Measurements from ENCODE around the gene CRYGN. TPM values are rescaled to one million over a fixed set of nuclear protein-coding genes. Genes with fewer than 3 reads are reported as not detected.

The CRYGN gene
- total and polyA plus RNA-seq, 2 of the 13 experiments (the other 11 are each of a cell fraction or from before 2014, with no cell fraction given), result 0.11 TPM; not detected in 1

DNA sequence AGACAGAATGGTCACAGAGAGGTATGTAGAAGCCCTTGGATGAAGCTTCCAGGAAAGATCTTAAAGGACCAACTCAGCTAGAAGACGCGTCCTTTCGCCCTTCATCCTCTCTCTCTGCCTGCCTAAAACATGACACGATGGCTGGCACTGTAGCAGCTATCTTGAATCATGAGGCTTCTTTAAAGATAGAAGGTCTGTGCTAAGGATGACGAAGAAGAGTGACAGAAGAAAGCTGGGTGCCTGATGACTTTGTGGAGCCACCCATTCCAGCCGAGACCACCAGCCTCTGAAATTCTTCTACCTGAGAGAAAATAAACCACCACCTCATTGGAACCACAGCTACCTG is 55.6 kb downstream of the CRYGN start:
- H3K36me3 ChIP-seq (replicated peaks in 1 of 2; ENCODE audit: control insufficient read depth in 1 of 2, insufficient read depth in 2 of 2, low read length in 2 of 2), result no peaks in the 10 kb centered on the region
- H3K4me1 ChIP-seq (ENCODE audit: insufficient read depth, low read length), result no peaks in the 10 kb centered on the region
- H2AFZ ChIP-seq (ENCODE audit: low read length), result no peak overlapping the region
- ChIA-PET CTCF (ENCODE audit: low intra/inter-chr PET ratio, low total read pairs) (no interaction called here), POLR2A (no interaction called here)
- H3K9me3 ChIP-seq (ENCODE audit: low read length), result no peaks in the 10 kb centered on the region
- no peak for TF ChIP-seq ELF3 (CRISPR knock-in tag; IDR thresholded peaks at IDR 0.05)
- no peak for TF ChIP-seq ZKSCAN1 (IDR thresholded peaks at IDR 0.05; ENCODE audit: low read length)
- TF ChIP-seq, protein P1, sequence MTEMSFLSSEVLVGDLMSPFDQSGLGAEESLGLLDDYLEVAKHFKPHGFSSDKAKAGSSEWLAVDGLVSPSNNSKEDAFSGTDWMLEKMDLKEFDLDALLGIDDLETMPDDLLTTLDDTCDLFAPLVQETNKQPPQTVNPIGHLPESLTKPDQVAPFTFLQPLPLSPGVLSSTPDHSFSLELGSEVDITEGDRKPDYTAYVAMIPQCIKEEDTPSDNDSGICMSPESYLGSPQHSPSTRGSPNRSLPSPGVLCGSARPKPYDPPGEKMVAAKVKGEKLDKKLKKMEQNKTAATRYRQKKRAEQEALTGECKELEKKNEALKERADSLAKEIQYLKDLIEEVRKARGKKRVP (CRISPR knock-in tag; IDR thresholded peaks at IDR 0.05), result no peak
- TF ChIP-seq, protein P2, sequence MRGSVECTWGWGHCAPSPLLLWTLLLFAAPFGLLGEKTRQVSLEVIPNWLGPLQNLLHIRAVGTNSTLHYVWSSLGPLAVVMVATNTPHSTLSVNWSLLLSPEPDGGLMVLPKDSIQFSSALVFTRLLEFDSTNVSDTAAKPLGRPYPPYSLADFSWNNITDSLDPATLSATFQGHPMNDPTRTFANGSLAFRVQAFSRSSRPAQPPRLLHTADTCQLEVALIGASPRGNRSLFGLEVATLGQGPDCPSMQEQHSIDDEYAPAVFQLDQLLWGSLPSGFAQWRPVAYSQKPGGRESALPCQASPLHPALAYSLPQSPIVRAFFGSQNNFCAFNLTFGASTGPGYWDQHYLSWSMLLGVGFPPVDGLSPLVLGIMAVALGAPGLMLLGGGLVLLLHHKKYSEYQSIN (CRISPR knock-in tag; IDR thresholded peaks at IDR 0.05; ENCODE audit: borderline replicate concordance), result no peak
- no peak for TF ChIP-seq ARNT (IDR thresholded peaks at IDR 0.05)
- no peak for TF ChIP-seq ZNF605 (CRISPR knock-in tag; IDR thresholded peaks at IDR 0.05)
- TF ChIP-seq ZNF510 (CRISPR knock-in tag; IDR thresholded peaks at IDR 0.05; ENCODE audit: low read depth), result no peak
- no peak for TF ChIP-seq MXI1 (IDR thresholded peaks at IDR 0.05; ENCODE audit: borderline replicate concordance, low read depth, low read length)
- TF ChIP-seq ZNF530 (CRISPR knock-in tag; IDR thresholded peaks at IDR 0.05; ENCODE audit: low read depth), result no peak
- TF ChIP-seq PAX8 (CRISPR knock-in tag; IDR thresholded peaks at IDR 0.05; ENCODE audit: borderline replicate concordance), result no peak
- TF ChIP-seq, protein P3, sequence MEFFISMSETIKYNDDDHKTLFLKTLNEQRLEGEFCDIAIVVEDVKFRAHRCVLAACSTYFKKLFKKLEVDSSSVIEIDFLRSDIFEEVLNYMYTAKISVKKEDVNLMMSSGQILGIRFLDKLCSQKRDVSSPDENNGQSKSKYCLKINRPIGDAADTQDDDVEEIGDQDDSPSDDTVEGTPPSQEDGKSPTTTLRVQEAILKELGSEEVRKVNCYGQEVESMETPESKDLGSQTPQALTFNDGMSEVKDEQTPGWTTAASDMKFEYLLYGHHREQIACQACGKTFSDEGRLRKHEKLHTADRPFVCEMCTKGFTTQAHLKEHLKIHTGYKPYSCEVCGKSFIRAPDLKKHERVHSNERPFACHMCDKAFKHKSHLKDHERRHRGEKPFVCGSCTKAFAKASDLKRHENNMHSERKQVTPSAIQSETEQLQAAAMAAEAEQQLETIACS (CRISPR knock-in tag; IDR thresholded peaks at IDR 0.05), result no peak
- TF ChIP-seq, protein P4, sequence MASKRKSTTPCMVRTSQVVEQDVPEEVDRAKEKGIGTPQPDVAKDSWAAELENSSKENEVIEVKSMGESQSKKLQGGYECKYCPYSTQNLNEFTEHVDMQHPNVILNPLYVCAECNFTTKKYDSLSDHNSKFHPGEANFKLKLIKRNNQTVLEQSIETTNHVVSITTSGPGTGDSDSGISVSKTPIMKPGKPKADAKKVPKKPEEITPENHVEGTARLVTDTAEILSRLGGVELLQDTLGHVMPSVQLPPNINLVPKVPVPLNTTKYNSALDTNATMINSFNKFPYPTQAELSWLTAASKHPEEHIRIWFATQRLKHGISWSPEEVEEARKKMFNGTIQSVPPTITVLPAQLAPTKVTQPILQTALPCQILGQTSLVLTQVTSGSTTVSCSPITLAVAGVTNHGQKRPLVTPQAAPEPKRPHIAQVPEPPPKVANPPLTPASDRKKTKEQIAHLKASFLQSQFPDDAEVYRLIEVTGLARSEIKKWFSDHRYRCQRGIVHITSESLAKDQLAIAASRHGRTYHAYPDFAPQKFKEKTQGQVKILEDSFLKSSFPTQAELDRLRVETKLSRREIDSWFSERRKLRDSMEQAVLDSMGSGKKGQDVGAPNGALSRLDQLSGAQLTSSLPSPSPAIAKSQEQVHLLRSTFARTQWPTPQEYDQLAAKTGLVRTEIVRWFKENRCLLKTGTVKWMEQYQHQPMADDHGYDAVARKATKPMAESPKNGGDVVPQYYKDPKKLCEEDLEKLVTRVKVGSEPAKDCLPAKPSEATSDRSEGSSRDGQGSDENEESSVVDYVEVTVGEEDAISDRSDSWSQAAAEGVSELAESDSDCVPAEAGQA (IDR thresholded peaks at IDR 0.05; ENCODE audit: low read depth), result no peak
- TF ChIP-seq, protein P4 (CRISPR knock-in tag; IDR thresholded peaks at IDR 0.05; ENCODE audit: borderline replicate concordance), result no peak
- TF ChIP-seq, protein P5, sequence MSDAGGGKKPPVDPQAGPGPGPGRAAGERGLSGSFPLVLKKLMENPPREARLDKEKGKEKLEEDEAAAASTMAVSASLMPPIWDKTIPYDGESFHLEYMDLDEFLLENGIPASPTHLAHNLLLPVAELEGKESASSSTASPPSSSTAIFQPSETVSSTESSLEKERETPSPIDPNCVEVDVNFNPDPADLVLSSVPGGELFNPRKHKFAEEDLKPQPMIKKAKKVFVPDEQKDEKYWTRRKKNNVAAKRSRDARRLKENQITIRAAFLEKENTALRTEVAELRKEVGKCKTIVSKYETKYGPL (CRISPR knock-in tag; IDR thresholded peaks at IDR 0.05), result no peak
- no peak for ATAC-seq
- H3K27ac ChIP-seq (ENCODE audit: extremely low read length, insufficient read depth, low read length), result no peak overlapping the region
- peaks cover 14 to 73% of the 10 kb centered on the region in 2 experiments for H3K27me3 ChIP-seq (ENCODE audit: control insufficient read depth in 1 of 2, insufficient read depth in 2 of 2, low read length in 2 of 2)
- in situ Hi-C loops (cut with HindIII; ENCODE audit: extremely low pct_ligation_motif_present, low pct_unique_long_range_greater_than_20kb) (no loop called here), intact Hi-C loops (cut with micrococcal nuclease; ENCODE audit: unreplicated experiment) (no loop called here)
- BruUV-seq (replicated peaks), result no TSS peak
- no peak overlapping the region for H3K4me3 ChIP-seq (replicated peaks in 1 of 3; ENCODE audit: insufficient read depth in 1 of 3, low read depth in 2 of 3, low read length in 3 of 3)
- H3K9ac ChIP-seq (ENCODE audit: insufficient read depth, low read depth, low read length), result no peak overlapping the region
- H4K20me1 ChIP-seq (ENCODE audit: insufficient read depth, low read length), result no peaks in the 10 kb centered on the region; the same call in 1 of the 2 replicates
- WGBS (ENCODE audit: low lambda C conversion rate), result 49% methylated on average over 6 of the region's 6 CpGs
- no peak for FAIRE-seq
- no peak for DNase-seq (ENCODE audit: low spot score)
- no peak overlapping the region for H3K4me2 ChIP-seq (ENCODE audit: low read depth, low read length)
- H3K79me2 ChIP-seq (ENCODE audit: insufficient read depth, low read length), result no peaks in the 10 kb centered on the region
